Stimulated activated CD8-positive, alpha-beta memory T cell treated with anti-CD3 and anti-CD28 coated beads, Interleukin-15, amount 100 ng/mL, for 24 hours (primary cell): ENCODE measurements around the gene ACSS1.

ENCODE experiments used
- DNase-seq: peaks from one replicate; pipeline ENCODE4 v3.0.0-alpha.2; 2020; ENCODE audit warnings: low read depth

The ACSS1 gene

GRCh38 chr20:25046181-25046641, 11.7 kb downstream of the ACSS1 start:
- DNase-seq: no peak

GRCh38 chr20:25045343-25045712, 12.6 kb downstream of the ACSS1 start:
- no peak for DNase-seq

GRCh38 chr20:25044660-25045342, 13.1 kb downstream of the ACSS1 start:
- DNase-seq: no peak

- DNase-seq: no peak
These were observed 13.7 kb downstream of the ACSS1 start for GRCh38 chr20:25044261-25044560.

- no peak for DNase-seq
These were observed 14.3 kb downstream of the ACSS1 start for GRCh38 chr20:25043499-25044260.

GRCh38 chr20:25042531-25043498, 15.1 kb downstream of the ACSS1 start:
- no peak for DNase-seq

GRCh38 chr20:25041813-25042530, 16.0 kb downstream of the ACSS1 start:
- no peak for DNase-seq

- DNase-seq: no peak
These were observed 17.5 kb downstream of the ACSS1 start for GRCh38 chr20:25040438-25040831.

- DNase-seq: no peak
These were observed 18.1 kb downstream of the ACSS1 start for GRCh38 chr20:25039697-25040437.

- no peak for DNase-seq
These were observed 19.3 kb downstream of the ACSS1 start for GRCh38 chr20:25038591-25039015.

GRCh38 chr20:25038103-25038410, 19.9 kb downstream of the ACSS1 start:
- DNase-seq: no peak

GRCh38 chr20:25037288-25038102, 20.4 kb downstream of the ACSS1 start:
- no peak for DNase-seq

GRCh38 chr20:25036331-25036936, 21.5 kb downstream of the ACSS1 start:
- DNase-seq: no peak

- DNase-seq: no peak
These were observed 22.0 kb downstream of the ACSS1 start for GRCh38 chr20:25035921-25036320.

GRCh38 chr20:25033924-25034300, 24.0 kb downstream of the ACSS1 start:
- no peak for DNase-seq

GRCh38 chr20:25033265-25033923, 24.5 kb downstream of the ACSS1 start:
- no peak for DNase-seq

GRCh38 chr20:25032478-25033264, 25.3 kb downstream of the ACSS1 start:
- no peak for DNase-seq

GRCh38 chr20:25032065-25032477, 25.9 kb downstream of the ACSS1 start:
- DNase-seq: no peak

GRCh38 chr20:25031241-25031640, 26.7 kb downstream of the ACSS1 start:
- no peak for DNase-seq
